GM18868 (cell line): Measurements from ENCODE around the gene MEGF8.

Experiments
- ATAC-seq: cut with Tn5 transposase; IDR thresholded peaks from one replicate; pipeline ENCODE4 v1.9.1; 2021; ENCODE audit warnings: mild to moderate bottlenecking, moderate library complexity; ENCODE audit not compliant: unreplicated experiment

The MEGF8 gene

GRCh38 chr19:42285988-42286348 is 39.5 kb upstream of the MEGF8 start:
- ATAC-seq: no peak

DNA sequence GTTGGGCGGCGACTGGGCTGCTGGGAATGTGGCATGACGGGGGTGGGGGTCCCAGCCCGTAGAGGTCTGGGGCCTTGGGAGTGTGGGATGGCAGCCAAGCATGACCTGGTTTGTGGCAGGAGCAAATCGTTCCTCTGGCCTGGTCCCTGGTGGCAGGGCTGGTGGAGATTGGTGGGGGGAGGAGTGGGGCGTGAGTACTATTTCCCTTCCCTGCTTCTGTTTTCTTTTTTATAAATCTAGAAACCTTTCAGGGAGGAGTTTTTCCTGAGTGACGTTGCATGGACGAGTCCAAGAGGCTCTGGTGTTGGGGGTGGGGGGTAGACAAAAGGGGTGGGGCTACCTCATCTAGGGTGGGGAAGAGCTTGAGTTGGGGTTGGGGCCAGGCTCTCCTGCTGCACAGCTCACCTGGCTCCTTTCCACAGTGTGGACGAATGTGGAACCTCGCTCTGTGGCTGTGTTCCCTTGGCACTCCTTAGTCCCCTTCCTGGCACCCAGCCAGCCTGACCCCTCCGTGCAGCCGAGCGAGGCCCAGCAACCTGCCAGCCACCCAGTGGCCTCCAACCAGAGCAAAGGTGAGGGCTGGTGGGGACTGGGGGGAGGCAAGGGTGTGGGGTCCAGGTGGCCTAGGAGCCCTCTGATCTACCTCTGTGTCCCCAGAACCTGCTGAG is 39.0 kb upstream of the MEGF8 start:
- no peak for ATAC-seq

GRCh38 chr19:42287017-42287826 is 38.2 kb upstream of the MEGF8 start:
- no peak for ATAC-seq

GRCh38 chr19:42287827-42288107 is 37.7 kb upstream of the MEGF8 start:
- ATAC-seq: no peak

- ATAC-seq: no peak
Measured at GRCh38 chr19:42288387-42288786, 37.0 kb upstream of the MEGF8 start.

DNA sequence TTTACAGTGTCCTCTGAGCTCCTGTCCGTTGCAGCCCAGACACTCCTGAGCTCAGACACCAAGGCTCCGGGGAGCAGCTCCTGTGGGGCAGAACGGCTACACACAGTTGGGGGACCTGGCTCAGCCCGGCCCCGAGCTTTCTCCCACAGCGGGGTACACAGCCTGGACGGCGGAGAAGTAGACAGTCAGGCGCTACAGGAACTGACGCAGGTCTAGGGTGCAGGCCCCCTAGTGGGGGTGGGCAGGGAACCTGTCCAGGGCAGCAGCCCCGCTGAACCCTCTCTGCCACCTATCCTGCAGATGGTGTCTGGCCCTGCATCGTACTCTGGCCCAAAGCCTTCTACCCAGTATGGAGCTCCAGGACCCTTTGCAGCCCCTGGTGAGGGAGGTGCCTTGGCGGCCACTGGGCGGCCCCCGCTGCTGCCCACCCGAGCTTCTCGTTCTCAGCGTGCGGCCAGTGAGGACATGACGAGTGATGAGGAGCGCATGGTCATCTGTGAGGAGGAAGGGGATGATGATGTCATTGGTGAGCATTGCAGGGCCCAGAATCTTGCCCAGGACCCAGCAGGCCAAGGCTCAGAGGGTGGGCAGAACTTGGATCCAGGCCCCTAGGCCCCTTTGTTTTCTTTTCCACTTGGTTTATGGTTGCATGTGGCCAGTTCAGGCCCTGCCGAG is 36.4 kb upstream of the MEGF8 start:
- ATAC-seq: no peak

GRCh38 chr19:42289556-42290041 is 35.8 kb upstream of the MEGF8 start:
- no peak for ATAC-seq

- no peak for ATAC-seq
Measured at GRCh38 chr19:42290136-42290522, 35.3 kb upstream of the MEGF8 start.

- ATAC-seq: no peak
Measured at GRCh38 chr19:42290523-42291434, 34.7 kb upstream of the MEGF8 start.

DNA sequence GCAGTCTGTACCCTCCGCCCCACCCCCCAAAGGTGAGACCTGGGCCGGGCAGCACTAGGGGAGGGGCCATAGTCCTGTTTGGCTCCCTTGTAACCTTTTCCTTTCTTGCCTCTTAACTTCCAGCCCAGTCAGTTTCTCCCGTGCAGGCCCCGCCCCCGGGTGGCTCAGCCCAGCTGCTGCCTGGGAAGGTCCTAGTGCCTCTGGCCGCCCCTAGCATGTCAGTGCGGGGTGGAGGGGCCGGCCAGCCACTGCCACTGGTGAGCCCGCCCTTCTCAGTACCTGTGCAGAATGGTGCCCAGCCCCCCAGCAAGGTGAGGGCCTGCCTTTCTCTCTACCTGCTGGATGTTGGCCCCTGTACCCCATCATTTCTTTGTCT is 34.0 kb upstream of the MEGF8 start:
- ATAC-seq: no peak

GRCh38 chr19:42292042-42292960 is 33.1 kb upstream of the MEGF8 start:
- no peak for ATAC-seq

GRCh38 chr19:42292963-42293362 is 32.5 kb upstream of the MEGF8 start:
- ATAC-seq: no peak

DNA sequence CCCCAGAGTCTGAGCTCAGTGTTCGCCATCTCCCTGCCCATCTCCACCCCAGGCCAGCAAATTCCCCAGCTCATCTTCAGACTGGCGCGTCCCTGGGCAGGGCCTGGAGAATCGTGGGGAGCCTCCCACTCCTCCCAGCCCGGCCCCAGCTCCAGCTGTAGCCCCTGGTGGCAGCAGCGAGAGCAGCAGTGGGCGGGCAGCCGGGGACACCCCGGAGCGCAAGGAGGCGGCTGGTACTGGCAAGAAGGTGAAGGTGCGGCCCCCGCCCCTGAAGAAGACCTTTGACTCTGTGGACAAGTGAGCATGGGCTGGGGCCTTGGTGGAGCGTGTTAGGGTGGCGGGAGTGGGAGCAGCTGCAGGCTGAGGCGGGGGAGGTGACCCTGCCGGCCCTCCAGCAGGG is 31.9 kb upstream of the MEGF8 start:
- no peak for ATAC-seq

DNA sequence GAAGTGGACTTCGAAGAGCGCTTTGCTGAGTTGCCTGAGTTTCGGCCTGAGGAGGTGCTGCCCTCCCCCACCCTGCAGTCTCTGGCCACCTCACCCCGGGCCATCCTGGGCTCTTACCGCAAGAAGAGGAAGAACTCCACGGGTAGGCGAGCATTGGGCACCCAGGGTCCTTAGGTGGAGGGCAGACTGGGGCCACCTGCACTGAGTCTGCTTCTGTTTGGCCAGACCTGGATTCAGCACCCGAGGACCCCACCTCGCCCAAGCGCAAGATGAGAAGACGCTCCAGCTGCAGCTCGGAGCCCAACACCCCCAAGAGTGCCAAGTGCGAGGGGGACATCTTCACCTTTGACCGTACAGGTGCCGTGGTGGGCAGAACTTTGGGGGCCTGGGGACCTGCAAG is 31.5 kb upstream of the MEGF8 start:
- no peak for ATAC-seq

- ATAC-seq: no peak
Measured at GRCh38 chr19:42294471-42295137, 30.8 kb upstream of the MEGF8 start.

- ATAC-seq: no peak
Measured at GRCh38 chr19:42295342-42295741, 30.1 kb upstream of the MEGF8 start.

- ATAC-seq: peak; percentile 63
Measured at GRCh38 chr19:42295831-42296525, 29.5 kb upstream of the MEGF8 start.

DNA sequence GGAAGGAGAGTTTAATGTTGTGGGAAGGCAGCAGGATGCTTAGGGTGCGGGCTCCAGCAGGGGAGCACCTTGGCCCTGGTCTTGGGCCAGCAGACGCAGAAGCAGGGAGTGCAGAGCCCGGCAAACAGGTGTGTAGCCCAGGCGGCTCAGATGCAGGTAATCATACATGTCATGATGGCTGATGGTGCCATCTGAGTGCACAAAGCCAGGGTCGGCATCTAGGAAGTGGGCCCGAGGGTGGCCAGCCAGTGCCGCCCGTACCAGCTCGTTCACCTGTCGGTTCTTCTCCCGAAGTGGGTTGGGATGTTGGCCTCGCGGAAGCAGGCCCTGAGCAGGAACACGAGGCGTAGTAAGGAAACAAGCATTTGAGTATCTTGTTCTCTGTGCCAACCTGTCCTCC is 28.4 kb upstream of the MEGF8 start:
- ATAC-seq: no peak

GRCh38 chr19:42301646-42302203 is 23.7 kb upstream of the MEGF8 start, which contains the start of gene PRR19:
PRR19 (plus strand) TSS chr19:42302132; CDS start chr19:42309585, 7,453 bp downstream.
- ATAC-seq: no peak
